GM18951 (cell line): ENCODE results near the gene PPP2R2B.

Experiments used
- POLR2A ChIP-seq: IDR thresholded peaks from 4 replicates; pipeline ENCODE4 v1.6.1; 2011; ENCODE audit warnings: mild to moderate bottlenecking; ENCODE audit not compliant: insufficient read length, insufficient read depth; ENCODE audit errors: extremely low read depth
- in situ Hi-C: fragments of 300-500 bp; cut with MboI; formaldehyde crosslinking; loops from one replicate; pipeline ENCODE4 v1.12.0; 2022; ENCODE audit warnings: low sequenced_read_pairs, mixed read lengths, inconsistent platforms; ENCODE audit not compliant: unreplicated experiment

PPP2R2B gene

GRCh38 chr5:146539973-146540372 is 338.6 kb downstream of the PPP2R2B start:
- in situ Hi-C loops = loop anchor here (10.0 to 25.0 kb wide), 2 partner anchors 425 to 647 kb away; no protein-coding TSS in a partner anchor
- TF ChIP-seq POLR2A = no peak

DNA sequence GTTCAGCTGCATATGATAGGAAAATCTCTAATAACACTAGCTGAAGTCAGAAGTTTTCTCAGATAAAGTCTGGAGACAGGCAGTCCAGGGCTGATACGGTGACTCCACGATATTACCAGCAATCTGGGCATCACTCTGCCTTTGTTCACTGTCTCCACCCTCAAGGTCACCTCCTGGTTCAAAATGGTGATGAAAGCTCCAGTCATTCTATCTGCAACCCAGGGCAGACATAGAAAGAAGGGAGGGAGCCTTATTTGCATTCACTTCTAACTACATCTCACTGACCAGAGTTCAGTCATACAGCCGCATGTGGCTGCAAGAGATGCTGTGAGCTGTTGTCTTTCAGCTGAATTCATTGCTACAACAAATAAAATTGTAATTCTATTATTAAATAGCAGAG is 340.1 kb downstream of the PPP2R2B start:
- in situ Hi-C loops = loop anchor here (25.0 kb wide), 1 partner anchor 649 kb away; no protein-coding TSS in a partner anchor

GRCh38 chr5:146533882-146534281 is 344.7 kb downstream of the PPP2R2B start:
- in situ Hi-C loops = loop anchor here (25.0 kb wide), 1 partner anchor 653 kb away; no protein-coding TSS in a partner anchor
- no peak for TF ChIP-seq POLR2A

More for the DNA sequence above, 340.1 kb downstream of the PPP2R2B start:
- no peak for TF ChIP-seq POLR2A

- in situ Hi-C loops = loop anchor here (25.0 kb wide), 1 partner anchor 654 kb away; no protein-coding TSS in a partner anchor
- TF ChIP-seq POLR2A = no peak
Measured at GRCh38 chr5:146533260-146533857, 345.2 kb downstream of the PPP2R2B start.
